IMR-90 (cell line): ENCODE measurements around the gene APCDD1L. TPM values are rescaled to one million over a fixed set of nuclear protein-coding genes. Genes with fewer than 3 reads are reported as not detected.

Experiments used
- ATAC-seq: fragments of 200-7000 bp; cut with Tn5 transposase; 2 replicates; pipeline ENCODE4 v1.9.1; 2020; ENCODE audit warnings: low read depth, mild to moderate bottlenecking, moderate library complexity
- BruUV-seq: library from RNA; stranded (reverse); fragments of 400-500 nt; replicated peaks from 2 replicates; lab custom pipeline; 2021; lab: Mats Ljungman, UMichigan
- CTCF ChIA-PET: fragments of 300-600 bp; formaldehyde crosslinking; extraction: SDS; loops from one replicate; lab custom pipeline; 2021; ENCODE audit warnings: antibody characterized with exemption; lab: Yijun Ruan, JAX
- POLR2A ChIA-PET: fragments of 300-600 bp; sonication (Branson Sonifier 250); formaldehyde crosslinking; loops from one replicate; lab custom pipeline; 2022; ENCODE audit warnings: antibody characterized with exemption; ENCODE audit not compliant: unreplicated experiment; lab: Charles Lee
- DNase-seq: peaks from one replicate; pipeline ENCODE4 v3.0.0; 2013
- H2AFZ ChIP-seq: replicated peaks from 2 replicates; pipeline ENCODE3; 2013; ENCODE audit warnings: low read length, mild to moderate bottlenecking; ENCODE audit not compliant: poor library complexity
- H2AK5ac ChIP-seq: 2 replicates; pipeline ENCODE4 v1.6.1; 2013; ENCODE audit warnings: low read depth, low read length, inconsistent platforms
- H2AK9ac ChIP-seq: replicated peaks from 2 replicates; pipeline ENCODE3; 2013; ENCODE audit warnings: mild to moderate bottlenecking, low read depth, low read length, moderate library complexity; ENCODE audit not compliant: poor library complexity
- H2BK120ac ChIP-seq: 2 replicates; pipeline ENCODE4 v1.6.1; 2013; ENCODE audit warnings: low read depth, low read length, inconsistent platforms
- H2BK15ac ChIP-seq: 3 replicates; pipeline ENCODE4 v1.6.1; 2013; ENCODE audit warnings: low read depth, low read length, inconsistent platforms
- H2BK20ac ChIP-seq: 2 replicates; pipeline ENCODE4 v1.6.1; 2013; ENCODE audit warnings: low read depth, mild to moderate bottlenecking, inconsistent platforms, low read length, moderate library complexity
- H2BK5ac ChIP-seq: 2 replicates; pipeline ENCODE4 v1.6.1; 2013; ENCODE audit warnings: mild to moderate bottlenecking, low read depth, low read length, inconsistent platforms; ENCODE audit not compliant: poor library complexity, severe bottlenecking
- H3K14ac ChIP-seq: replicated peaks from 2 replicates; pipeline ENCODE4 v1.6.1; 2013; ENCODE audit warnings: low read depth, low read length, inconsistent platforms
- H3K18ac ChIP-seq: 2 replicates; pipeline ENCODE4 v1.6.1; 2013; ENCODE audit warnings: low read depth, low read length, control low read depth
- H3K23ac ChIP-seq: 2 replicates; pipeline ENCODE4 v1.6.1; 2013; ENCODE audit warnings: low read depth, low read length, inconsistent platforms
- H3K27ac ChIP-seq: 2 replicates; pipeline ENCODE4 v1.5.1; 2013; ENCODE audit warnings: mild to moderate bottlenecking, control low read depth, low read length; ENCODE audit not compliant: insufficient read depth
- H3K27me3 ChIP-seq: 2 replicates; pipeline ENCODE4 v1.6.1; 2013; ENCODE audit warnings: low read length; ENCODE audit not compliant: control insufficient read depth, insufficient read depth
- H3K36me3 ChIP-seq: 2 replicates; pipeline ENCODE4 v1.6.1; 2013; ENCODE audit warnings: low read length, mixed read lengths; ENCODE audit not compliant: control insufficient read depth, insufficient read depth
- H3K4ac ChIP-seq: 2 replicates; pipeline ENCODE4 v1.6.1; 2013; ENCODE audit warnings: low read depth, low read length, inconsistent platforms
- H3K4me1 ChIP-seq: 2 replicates; pipeline ENCODE4 v1.6.1; 2013; ENCODE audit warnings: low read length, mixed read lengths; ENCODE audit not compliant: control insufficient read depth, insufficient read depth
- H3K4me2 ChIP-seq: 2 replicates; pipeline ENCODE4 v1.6.1; 2013; ENCODE audit warnings: low read depth, mild to moderate bottlenecking, control low read depth, low read length, moderate library complexity
- H3K4me3 ChIP-seq: 2 replicates; pipeline ENCODE4 v1.5.1; 2013; ENCODE audit warnings: low read depth, mild to moderate bottlenecking, control low read depth, low read length, moderate library complexity; ENCODE audit not compliant: insufficient read depth
- H3K56ac ChIP-seq: 2 replicates; pipeline ENCODE4 v1.6.1; 2013; ENCODE audit warnings: low read length, inconsistent platforms; ENCODE audit not compliant: insufficient read depth; ENCODE audit errors: extremely low read depth
- H3K79me1 ChIP-seq, 2 experiments: 2 replicates each; pipeline ENCODE4 v1.6.1; 2013; ENCODE audit warnings: low read length in 2 of 2, inconsistent platforms in 1 of 2, low read depth in 1 of 2
- H3K9ac ChIP-seq: 2 replicates; pipeline ENCODE4 v1.6.1; 2013; ENCODE audit warnings: low read depth, low read length, control low read depth
- H3K9me1 ChIP-seq: 2 replicates; pipeline ENCODE4 v1.6.1; 2013; ENCODE audit warnings: low read length, inconsistent platforms; ENCODE audit not compliant: insufficient read depth
- H3K9me3 ChIP-seq: 2 replicates; pipeline ENCODE4 v1.6.1; 2013; ENCODE audit warnings: low read length; ENCODE audit not compliant: control insufficient read depth, insufficient read depth
- H4K20me1 ChIP-seq: 2 replicates; pipeline ENCODE4 v1.6.1; 2013; ENCODE audit warnings: low read length, inconsistent platforms; ENCODE audit not compliant: insufficient read depth
- H4K5ac ChIP-seq: 2 replicates; pipeline ENCODE4 v1.6.1; 2013; ENCODE audit warnings: mild to moderate bottlenecking, low read depth, low read length, control low read depth
- H4K8ac ChIP-seq, 2 experiments: 2 replicates each; pipeline ENCODE4 v1.6.1; 2013; ENCODE audit warnings: low read depth in 2 of 2, low read length in 2 of 2, control low read depth in 1 of 2, inconsistent platforms in 1 of 2
- H4K91ac ChIP-seq: 2 replicates; pipeline ENCODE4 v1.6.1; 2013; ENCODE audit warnings: low read depth, low read length, inconsistent platforms; ENCODE audit not compliant: insufficient read depth
- BHLHE40 ChIP-seq: fragments of 150-350 bp; IDR thresholded peaks from 2 replicates; pipeline ENCODE4 v1.6.1; 2016; ENCODE audit warnings: mild to moderate bottlenecking, low read depth, low read length
- CEBPB ChIP-seq: IDR thresholded peaks from 2 replicates; pipeline ENCODE4 v1.6.1; 2012; ENCODE audit warnings: low read depth, low read length, improper control_type of control experiment
- CHD1 ChIP-seq: IDR thresholded peaks from 2 replicates; pipeline ENCODE4 v1.6.1; 2012; ENCODE audit warnings: low read depth, low read length, improper control_type of control experiment
- FOS ChIP-seq: fragments of 150-350 bp; IDR thresholded peaks from 2 replicates; pipeline ENCODE4 v1.6.1; 2016; ENCODE audit warnings: low read depth, low read length
- MAFK ChIP-seq: IDR thresholded peaks from 2 replicates; pipeline ENCODE4 v1.6.1; 2012; ENCODE audit warnings: low read depth, low read length, improper control_type of control experiment
- MAZ ChIP-seq: IDR thresholded peaks from 2 replicates; pipeline ENCODE4 v1.6.1; 2012; ENCODE audit warnings: low read depth, mild to moderate bottlenecking, low read length, improper control_type of control experiment, moderate library complexity, borderline replicate concordance
- MXI1 ChIP-seq: IDR thresholded peaks from 2 replicates; pipeline ENCODE4 v1.6.1; 2012; ENCODE audit warnings: low read depth, mild to moderate bottlenecking, low read length, moderate library complexity, borderline replicate concordance
- NFE2L2 ChIP-seq: fragments of 150-350 bp; IDR thresholded peaks from 2 replicates; pipeline ENCODE4 v1.6.1; 2016; ENCODE audit warnings: low read depth, mild to moderate bottlenecking, low read length
- POLR2A ChIP-seq: IDR thresholded peaks from 2 replicates; pipeline ENCODE4 v1.6.1; 2012; ENCODE audit warnings: mild to moderate bottlenecking, low read depth, low read length
- RAD21 ChIP-seq: IDR thresholded peaks from 2 replicates; pipeline ENCODE4 v1.6.1; 2012; ENCODE audit warnings: low read length, improper control_type of control experiment
- RCOR1 ChIP-seq: IDR thresholded peaks from 2 replicates; pipeline ENCODE4 v1.6.1; 2012; ENCODE audit warnings: mild to moderate bottlenecking, low read length, improper control_type of control experiment; ENCODE audit not compliant: insufficient replicate concordance
- RFX5 ChIP-seq: IDR thresholded peaks from 2 replicates; pipeline ENCODE4 v1.8.0; 2012; ENCODE audit warnings: low read depth, mild to moderate bottlenecking, low read length, moderate library complexity
- SMC3 ChIP-seq: fragments of 150-350 bp; IDR thresholded peaks from 2 replicates; pipeline ENCODE4 v1.6.1; 2016; ENCODE audit warnings: low read depth, mild to moderate bottlenecking, antibody characterized with exemption, low read length, moderate library complexity
- WGBS, 2 experiments: methylation state at CpG; one replicate each; pipeline versions ENCODE4 v1.1.5 to v1.1.7; 2013; ENCODE audit warnings: missing lambda C conversion rate in 2 of 2; ENCODE audit not compliant: insufficient read length in 1 of 2; ENCODE audit errors: extremely low coverage in 2 of 2; 5-methylcytosine and 5-hydroxymethylcytosine counted together
- dilution Hi-C: fragments of 300-500 bp; cut with HindIII; formaldehyde crosslinking; loops from one replicate; pipeline ENCODE4 v1.14.3; 2018; ENCODE audit warnings: low sequenced_read_pairs; ENCODE audit not compliant: unreplicated experiment
- in situ Hi-C: fragments of 300-500 bp; cut with MboI; formaldehyde crosslinking; loops from 3 replicates; pipeline ENCODE4 v1.14.3; 2019; ENCODE audit warnings: low sequenced_read_pairs, inconsistent platforms, mixed read lengths
- intact Hi-C: fragments of 100-400 bp; cut with micrococcal nuclease; formaldehyde crosslinking; loops from 2 replicates; pipeline ENCODE4 v1.10.0; 2022
- polyA plus RNA-seq, 3 experiments: library from polyadenylated mRNA; depleted of rRNA; stranded (reverse); fragments of >200 nt; gene quantifications; 2 replicates each; pipeline ENCODE4 v1.2.3, GENCODE V29; 2012; ENCODE audit warnings: low replicate concordance in 1 of 3
- total RNA-seq: library from RNA; depleted of rRNA; stranded (reverse); fragments of >200 nt; gene quantifications from 2 replicates; pipeline ENCODE4 v1.2.3, GENCODE V29; 2012
- TF ChIP-seq, protein P1 (sequence below): fragments of 150-350 bp; IDR thresholded peaks from 2 replicates; pipeline ENCODE4 v1.6.1; 2017; ENCODE audit warnings: mild to moderate bottlenecking, antibody characterized with exemption, low read length, low read depth
- TF ChIP-seq, protein P2 (sequence below): fragments of 150-350 bp; IDR thresholded peaks from 2 replicates; pipeline ENCODE4 v1.6.1; 2016; ENCODE audit warnings: low read depth, mild to moderate bottlenecking, low read length, moderate library complexity, borderline replicate concordance
- TF ChIP-seq, protein P3 (sequence below): conservative IDR thresholded peaks from 2 replicates; pipeline ENCODE4 v1.5.1; 2012; ENCODE audit warnings: mild to moderate bottlenecking, low read depth, low read length, improper control_type of control experiment

APCDD1L gene
- total and polyA plus RNA-seq, 2 of the 4 experiments (the other 2 are of a cell fraction): 2.5 to 18.3 TPM

DNA sequence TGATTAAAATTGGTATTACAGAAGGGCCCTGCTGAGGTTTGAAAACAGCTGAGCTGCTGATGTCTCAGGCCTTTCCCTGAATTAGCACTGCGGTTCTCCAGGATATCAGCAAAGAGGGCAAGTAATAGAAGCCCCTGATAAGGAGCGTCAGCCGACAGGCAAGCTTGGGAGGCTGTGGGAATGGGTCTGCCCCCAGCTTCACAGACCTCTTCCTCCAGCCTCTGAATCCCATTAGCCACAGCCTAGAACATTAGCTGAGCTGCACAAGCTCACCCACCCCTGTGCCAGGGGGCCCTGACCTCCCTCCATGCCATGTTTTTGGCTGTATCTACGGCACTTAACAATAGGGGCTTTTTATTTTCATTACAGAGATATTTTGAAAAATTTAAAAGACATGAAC, 66.2 kb downstream of the APCDD1L start:
- H3K9me1 ChIP-seq: peaks cover 10% of the 10 kb centered on the region
- H3K27me3 ChIP-seq: no peaks in the 10 kb centered on the region
- no peak overlapping the region for H3K56ac ChIP-seq
- BruUV-seq: no TSS peak
- H3K4ac ChIP-seq: no peak overlapping the region
- TF ChIP-seq RCOR1 (no peak), MAZ (no peak), RFX5 (no peak), MXI1 (no peak), POLR2A (no peak), MAFK (no peak), FOS (no peak), RAD21 (no peak), SMC3 (no peak), CHD1 (no peak), NFE2L2 (no peak), CEBPB (no peak), BHLHE40 (no peak)
- TF ChIP-seq, protein P1, sequence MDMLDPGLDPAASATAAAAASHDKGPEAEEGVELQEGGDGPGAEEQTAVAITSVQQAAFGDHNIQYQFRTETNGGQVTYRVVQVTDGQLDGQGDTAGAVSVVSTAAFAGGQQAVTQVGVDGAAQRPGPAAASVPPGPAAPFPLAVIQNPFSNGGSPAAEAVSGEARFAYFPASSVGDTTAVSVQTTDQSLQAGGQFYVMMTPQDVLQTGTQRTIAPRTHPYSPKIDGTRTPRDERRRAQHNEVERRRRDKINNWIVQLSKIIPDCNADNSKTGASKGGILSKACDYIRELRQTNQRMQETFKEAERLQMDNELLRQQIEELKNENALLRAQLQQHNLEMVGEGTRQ: no peak
- TF ChIP-seq, protein P2, sequence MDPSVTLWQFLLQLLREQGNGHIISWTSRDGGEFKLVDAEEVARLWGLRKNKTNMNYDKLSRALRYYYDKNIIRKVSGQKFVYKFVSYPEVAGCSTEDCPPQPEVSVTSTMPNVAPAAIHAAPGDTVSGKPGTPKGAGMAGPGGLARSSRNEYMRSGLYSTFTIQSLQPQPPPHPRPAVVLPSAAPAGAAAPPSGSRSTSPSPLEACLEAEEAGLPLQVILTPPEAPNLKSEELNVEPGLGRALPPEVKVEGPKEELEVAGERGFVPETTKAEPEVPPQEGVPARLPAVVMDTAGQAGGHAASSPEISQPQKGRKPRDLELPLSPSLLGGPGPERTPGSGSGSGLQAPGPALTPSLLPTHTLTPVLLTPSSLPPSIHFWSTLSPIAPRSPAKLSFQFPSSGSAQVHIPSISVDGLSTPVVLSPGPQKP: no peak
- TF ChIP-seq, protein P3, sequence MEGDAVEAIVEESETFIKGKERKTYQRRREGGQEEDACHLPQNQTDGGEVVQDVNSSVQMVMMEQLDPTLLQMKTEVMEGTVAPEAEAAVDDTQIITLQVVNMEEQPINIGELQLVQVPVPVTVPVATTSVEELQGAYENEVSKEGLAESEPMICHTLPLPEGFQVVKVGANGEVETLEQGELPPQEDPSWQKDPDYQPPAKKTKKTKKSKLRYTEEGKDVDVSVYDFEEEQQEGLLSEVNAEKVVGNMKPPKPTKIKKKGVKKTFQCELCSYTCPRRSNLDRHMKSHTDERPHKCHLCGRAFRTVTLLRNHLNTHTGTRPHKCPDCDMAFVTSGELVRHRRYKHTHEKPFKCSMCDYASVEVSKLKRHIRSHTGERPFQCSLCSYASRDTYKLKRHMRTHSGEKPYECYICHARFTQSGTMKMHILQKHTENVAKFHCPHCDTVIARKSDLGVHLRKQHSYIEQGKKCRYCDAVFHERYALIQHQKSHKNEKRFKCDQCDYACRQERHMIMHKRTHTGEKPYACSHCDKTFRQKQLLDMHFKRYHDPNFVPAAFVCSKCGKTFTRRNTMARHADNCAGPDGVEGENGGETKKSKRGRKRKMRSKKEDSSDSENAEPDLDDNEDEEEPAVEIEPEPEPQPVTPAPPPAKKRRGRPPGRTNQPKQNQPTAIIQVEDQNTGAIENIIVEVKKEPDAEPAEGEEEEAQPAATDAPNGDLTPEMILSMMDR: no peak
- 0 out of 2 replicates have a peak, but pooled peaks cover 1% of the 10 kb centered on the region for H3K4me1 ChIP-seq
- no peak overlapping the region for H2AFZ ChIP-seq
- no peak overlapping the region for H4K5ac ChIP-seq
- H3K36me3 ChIP-seq: peaks cover 23% of the 10 kb centered on the region
- in situ Hi-C loops (no loop called here), intact Hi-C loops (loop anchor here (5.0 kb wide), 1 partner anchor 203 kb away; the partner anchor contains the start of gene STX16), dilution Hi-C loops (no loop called here)
- H2BK120ac ChIP-seq: no peak overlapping the region
- no peak overlapping the region for H2BK15ac ChIP-seq
- no peaks in the 10 kb centered on the region for H3K9me3 ChIP-seq
- H2BK5ac ChIP-seq: no peak overlapping the region
- no peak overlapping the region for H3K9ac ChIP-seq
- WGBS, 2 experiments: no CpG with 5 or more reads among the region's 4 CpGs
- H4K20me1 ChIP-seq: 0 out of 2 replicates have a peak, but pooled peaks cover 4% of the 10 kb centered on the region
- H3K23ac ChIP-seq: no peak overlapping the region
- no peak overlapping the region for H2AK5ac ChIP-seq
- H2AK9ac ChIP-seq: no peak overlapping the region
- H3K14ac ChIP-seq: no peak overlapping the region
- ChIA-PET POLR2A (no interaction called here), CTCF (interaction anchor here (0.5 to 0.6 kb wide), 2 partner anchors 51 to 59 kb away, joined by 3 read pairs; no protein-coding TSS in a partner anchor)
- H4K8ac ChIP-seq: no peak overlapping the region
- H4K91ac ChIP-seq: no peak overlapping the region
- DNase-seq (no peak), ATAC-seq (no peak)
- H3K27ac ChIP-seq: no peak overlapping the region
- no peak overlapping the region for H3K4me2 ChIP-seq
- no peak overlapping the region for H3K18ac ChIP-seq
- H3K4me3 ChIP-seq: no peak overlapping the region
- no peak overlapping the region for H2BK20ac ChIP-seq
- peaks cover 7 to 52% of the 10 kb centered on the region in 2 experiments; a peak in 3 of 4 replicates for H3K79me1 ChIP-seq
